NCI-H2029 treated with DMSO at 0.1 percent for 48 hours (cell line): ENCODE data around the gene ARID1B.
A peak's percentile ranks its signal among the peaks of the same experiment; 100 is the strongest.

Experiments used
- DNase-seq: peaks from one replicate; lab custom pipeline; 2025; lab: John Stamatoyannopoulos, UW

The ARID1B gene

GRCh38 chr6:156776840-156777576 is at the start of gene ARID1B:
Gene ARID1B (plus strand): TSS chr6:156777378. CDS start chr6:156777681, 303 bp downstream.
- DNase-seq, result peak; percentile 69

GRCh38 chr6:156727715-156728385 is 49.3 kb upstream of the ARID1B start:
- no peak for DNase-seq

GRCh38 chr6:156729248-156729647 is 47.9 kb upstream of the ARID1B start:
- no peak for DNase-seq

- no peak for DNase-seq
These were observed 45.8 kb upstream of the ARID1B start for GRCh38 chr6:156731396-156731795.

- DNase-seq, result no peak
These were observed 41.4 kb upstream of the ARID1B start for GRCh38 chr6:156735751-156736150.

GRCh38 chr6:156740604-156741003 is 36.6 kb upstream of the ARID1B start:
- DNase-seq, result no peak

- DNase-seq, result no peak
These were observed 35.7 kb upstream of the ARID1B start for GRCh38 chr6:156741287-156742073.

- no peak for DNase-seq
These were observed 29.5 kb upstream of the ARID1B start for GRCh38 chr6:156747715-156748114.

- DNase-seq, result no peak
These were observed 28.7 kb upstream of the ARID1B start for GRCh38 chr6:156748504-156748903.

- DNase-seq, result no peak
These were observed 24.4 kb upstream of the ARID1B start for GRCh38 chr6:156752666-156753301.

GRCh38 chr6:156756630-156757610 is 20.3 kb upstream of the ARID1B start:
- DNase-seq, result no peak

GRCh38 chr6:156757849-156758248 is 19.3 kb upstream of the ARID1B start:
- DNase-seq, result no peak

- no peak for DNase-seq
These were observed 16.8 kb upstream of the ARID1B start for GRCh38 chr6:156760377-156760776.

GRCh38 chr6:156762547-156762946 is 14.6 kb upstream of the ARID1B start:
- DNase-seq, result no peak

GRCh38 chr6:156765117-156765516 is 12.1 kb upstream of the ARID1B start:
- DNase-seq, result no peak

- no peak for DNase-seq
These were observed 9.3 kb upstream of the ARID1B start for GRCh38 chr6:156767603-156768467.

- no peak for DNase-seq
These were observed 6.1 kb upstream of the ARID1B start for GRCh38 chr6:156771047-156771446.

- DNase-seq, result no peak
These were observed 5.4 kb upstream of the ARID1B start for GRCh38 chr6:156771761-156772160.

- DNase-seq, result no peak
These were observed 3.7 kb upstream of the ARID1B start for GRCh38 chr6:156773476-156773875.
